LoVo (cell line): ENCODE data around the gene RAB21.
"Not testable (repeated sequence)": the region's sequence is repeated elsewhere in the genome, so short reads cannot be mapped to it uniquely, and the experiment has no call there.

Source experiments
- DNase-seq: peaks from one replicate; pipeline ENCODE4 v3.0.0-alpha.2; 2016; ENCODE audit warnings: low spot score

RAB21 gene

GRCh38 chr12:71799106-71799505 lies 44.4 kb downstream of the RAB21 start:
- no peak for DNase-seq

GRCh38 chr12:71800177-71800576 lies 45.5 kb downstream of the RAB21 start:
- no peak for DNase-seq

- DNase-seq = no peak
Observed at GRCh38 chr12:71804505-71804904, 49.8 kb downstream of the RAB21 start.

GRCh38 chr12:71810921-71811320 lies 56.3 kb downstream of the RAB21 start:
- DNase-seq = peak; percentile 43

DNA sequence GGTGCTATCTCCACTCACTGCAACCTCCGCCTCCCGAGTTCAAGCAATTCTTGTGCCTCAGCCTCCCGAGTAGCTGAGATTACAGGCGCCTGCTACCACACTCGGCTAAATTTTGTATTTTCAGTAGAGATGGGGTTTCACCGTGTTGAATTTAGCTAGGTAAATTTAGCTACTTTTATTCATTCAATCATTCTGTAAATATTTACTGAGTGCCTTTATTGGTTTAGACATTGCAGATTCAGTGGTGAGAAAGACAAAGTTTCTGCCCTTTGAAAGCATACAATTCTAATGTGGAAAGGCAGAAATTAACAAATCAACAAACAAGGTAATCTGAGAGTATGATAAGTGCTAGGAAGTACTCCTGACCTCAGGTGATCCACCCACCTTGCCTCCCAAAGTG lies 60.6 kb downstream of the RAB21 start:
- not testable (repeated sequence) for DNase-seq

GRCh38 chr12:71822088-71822487 lies 67.4 kb downstream of the RAB21 start:
- DNase-seq = not testable (repeated sequence)

DNA sequence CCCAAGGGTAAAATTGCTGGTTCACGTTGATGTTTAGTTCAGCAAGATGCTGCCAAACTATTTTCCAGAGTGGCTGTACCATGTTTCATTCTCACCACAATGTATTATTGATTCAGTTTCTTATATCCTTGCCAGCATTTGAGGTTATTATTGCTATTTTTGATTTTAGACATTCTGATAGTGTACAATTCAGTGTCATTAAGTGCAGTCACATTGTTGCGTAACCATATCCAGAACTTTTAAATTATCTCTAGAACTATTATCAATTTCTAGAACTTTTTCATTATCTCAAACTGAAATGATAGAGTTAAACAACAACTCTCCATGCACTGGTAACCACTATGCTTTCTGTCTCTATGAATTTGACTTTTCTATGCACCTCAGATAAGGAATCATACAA lies 74.2 kb downstream of the RAB21 start:
- no peak for DNase-seq

DNA sequence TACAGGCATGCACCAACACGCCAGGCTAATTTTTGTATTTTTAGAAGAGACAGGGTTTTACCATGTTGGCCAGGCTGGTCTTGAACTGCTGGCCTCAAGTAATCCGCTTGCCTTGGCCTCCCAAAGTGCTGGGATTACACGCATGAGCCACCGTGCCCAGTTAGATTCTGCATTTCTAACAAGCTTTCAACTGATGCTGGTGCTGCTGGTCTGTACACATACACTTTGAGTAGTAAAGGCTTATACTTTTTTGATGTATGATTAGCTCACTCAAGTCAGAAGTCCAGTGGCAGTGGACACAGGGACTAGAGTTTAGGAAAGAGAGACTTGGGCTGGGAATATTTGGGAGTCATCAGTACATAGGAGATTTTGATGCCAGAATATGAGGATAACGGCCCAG lies 82.7 kb downstream of the RAB21 start:
- no peak for DNase-seq

DNA sequence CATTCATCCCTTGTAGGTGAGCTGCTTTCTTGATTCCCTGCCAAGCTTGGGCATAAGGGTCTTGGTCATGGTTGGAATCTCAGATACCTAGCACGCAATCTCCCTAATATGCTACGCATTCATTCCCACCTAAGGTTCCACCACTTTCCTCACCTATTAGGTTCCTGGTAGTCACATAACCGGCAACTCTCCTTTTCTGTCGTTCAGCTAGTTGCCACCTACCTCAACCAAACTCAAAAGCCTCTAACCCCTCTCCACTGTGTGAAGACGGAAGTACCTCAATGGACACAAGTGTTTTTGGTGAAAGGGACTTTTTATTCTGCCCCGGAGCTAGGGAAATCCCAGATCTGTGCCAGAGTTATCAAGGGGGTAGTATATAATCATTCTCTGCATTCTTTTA lies 83.6 kb downstream of the RAB21 start:
- DNase-seq = no peak

GRCh38 chr12:71838676-71839075 lies 84.0 kb downstream of the RAB21 start:
- no peak for DNase-seq

GRCh38 chr12:71840231-71840847 lies 85.7 kb downstream of the RAB21 start:
- DNase-seq = peak; percentile 82

- DNase-seq = peak; percentile 45
Observed at GRCh38 chr12:71846322-71846940, 91.8 kb downstream of the RAB21 start.

- no peak for DNase-seq
Observed at GRCh38 chr12:71848212-71848611, 93.5 kb downstream of the RAB21 start.

DNA sequence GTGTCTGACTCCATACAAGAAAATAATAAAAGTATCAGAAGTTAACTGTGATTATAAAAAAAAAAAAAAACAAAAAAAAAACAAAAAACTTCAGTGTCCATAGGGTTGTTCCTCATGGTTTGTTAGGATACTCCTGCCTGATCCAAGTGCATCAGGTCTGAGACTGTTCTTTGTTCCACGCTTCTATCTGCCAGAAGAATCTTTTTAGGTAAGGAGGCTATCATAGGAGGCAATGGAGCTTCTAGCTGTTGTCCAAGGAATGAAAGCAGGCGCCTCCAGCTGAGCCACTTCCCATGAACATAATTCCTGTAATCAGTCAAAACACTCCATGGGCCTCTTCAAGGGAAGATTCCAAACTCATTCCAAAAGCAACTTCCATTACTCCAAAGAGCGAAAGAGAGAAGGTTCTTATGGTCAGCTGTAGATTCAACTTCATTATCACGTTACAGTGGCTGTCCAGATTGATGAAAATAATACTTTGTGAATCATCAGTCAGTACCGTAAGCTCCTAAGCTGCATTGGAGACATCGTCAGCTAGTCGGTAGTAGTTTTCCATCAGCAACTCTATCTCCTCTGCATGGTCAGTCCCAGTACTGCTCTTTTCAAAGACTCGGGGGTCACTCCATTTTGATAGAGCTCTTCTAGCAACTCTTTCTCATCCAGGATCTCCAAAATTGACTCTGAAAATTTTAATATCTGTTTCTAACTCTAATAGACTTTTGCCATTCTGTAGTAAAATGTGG lies 94.6 kb downstream of the RAB21 start:
- DNase-seq = no peak
